SK-N-MC (cell line): ENCODE measurements around the gene FAM114A1.

Source experiments
- DNase-seq: peaks from one replicate; pipeline ENCODE4 v3.0.0-alpha.2; 2011; ENCODE audit warnings: low read depth, low spot score
- H3K27ac ChIP-seq: fragments of 200-600 bp; sonication (generic); 2 replicates; pipeline ENCODE4 v1.5.1; 2016; ENCODE audit warnings: mixed run types
- H3K36me3 ChIP-seq: fragments of 200-600 bp; sonication (generic); 2 replicates; pipeline ENCODE4 v1.6.1; 2017; ENCODE audit warnings: antibody characterized with exemption, low read length, mixed read lengths; ENCODE audit not compliant: insufficient read depth
- H3K4me3 ChIP-seq: fragments of 200-600 bp; sonication (generic); 2 replicates; pipeline ENCODE4 v1.5.1; 2016
- H3K9ac ChIP-seq: fragments of 200-600 bp; sonication (generic); 2 replicates; pipeline ENCODE4 v1.8.0; 2017; ENCODE audit warnings: mixed run types, mixed read lengths; ENCODE audit not compliant: insufficient read length
- H3K9me3 ChIP-seq: fragments of 200-600 bp; sonication (generic); 2 replicates; pipeline ENCODE4 v1.6.1; 2017; ENCODE audit warnings: low read depth, mild to moderate bottlenecking, antibody characterized with exemption, low read length, moderate library complexity, mixed read lengths
- EZH2 ChIP-seq: fragments of 200-600 bp; sonication (generic); IDR thresholded peaks from one replicate; pipeline ENCODE4 v1.6.1; 2017; ENCODE audit warnings: antibody characterized with exemption
- FOXP2 ChIP-seq: optimal IDR thresholded peaks from 2 replicates; pipeline ENCODE3; 2011; ENCODE audit warnings: mild to moderate bottlenecking, moderate library complexity; ENCODE audit not compliant: insufficient read depth; ENCODE audit errors: extremely low read length, control extremely low read depth
- POLR2AphosphoS5 ChIP-seq: IDR thresholded peaks from 2 replicates; pipeline ENCODE4 v1.6.1; 2012; ENCODE audit warnings: mild to moderate bottlenecking, low read depth, low read length, borderline replicate concordance

Gene FAM114A1

DNA sequence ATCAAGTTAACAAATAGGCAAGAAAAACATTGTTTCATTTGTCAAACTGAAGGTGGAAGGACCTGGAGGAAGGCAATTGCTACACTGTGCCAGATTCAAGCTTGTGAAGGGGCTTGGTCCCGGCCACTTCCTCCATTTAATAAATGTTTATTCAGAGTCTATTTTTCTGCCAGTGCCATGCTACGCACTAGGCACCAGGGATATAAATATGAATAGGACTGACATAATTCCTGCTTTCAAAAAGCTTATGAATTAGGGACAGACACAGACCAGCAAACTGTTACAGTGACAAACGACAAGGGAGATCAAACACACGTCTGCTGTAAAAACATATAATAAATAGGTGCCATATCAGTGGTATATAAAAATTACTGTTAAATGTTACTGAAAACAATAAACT, 11.6 kb upstream of the FAM114A1 start:
- no peak overlapping the region for H3K27ac ChIP-seq
- H3K9me3 ChIP-seq = no peaks in the 10 kb centered on the region
- DNase-seq = no peak

DNA sequence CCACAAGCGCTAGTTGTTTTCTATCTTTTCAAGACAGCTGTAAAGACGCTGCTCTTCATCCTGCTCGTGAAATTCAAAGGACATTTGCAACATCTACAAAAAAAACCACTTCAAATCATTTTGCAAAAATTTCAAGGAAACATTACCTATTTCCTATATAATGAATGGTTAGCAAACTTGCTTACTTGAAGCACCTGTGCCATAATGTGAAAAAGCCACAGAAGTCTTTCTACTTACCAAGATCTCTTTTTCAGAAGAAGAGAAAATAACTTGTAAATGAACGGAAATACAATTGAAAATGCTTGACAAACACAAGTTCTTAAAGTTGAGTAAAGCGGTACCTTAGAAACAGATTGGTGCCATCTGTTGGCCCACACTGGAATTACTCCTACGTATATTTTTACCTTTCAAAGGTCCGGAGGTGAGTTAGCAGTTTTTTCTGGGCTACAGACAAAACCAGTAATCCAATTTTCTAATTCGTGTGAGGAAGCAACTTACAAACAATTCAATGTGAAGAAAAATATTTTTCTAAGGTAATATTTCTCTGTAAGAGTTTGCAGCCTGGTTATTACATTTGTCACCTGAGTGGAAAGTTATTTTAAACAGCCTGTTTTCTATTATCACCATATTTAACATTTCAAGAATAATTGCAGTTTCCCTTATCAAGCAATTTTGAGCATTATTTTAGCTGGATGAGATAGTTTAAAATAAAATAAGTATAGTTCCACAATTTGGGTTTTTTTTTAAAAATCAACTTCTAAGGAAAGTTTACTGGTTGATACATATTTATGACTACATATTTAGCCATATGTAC, 10.9 kb upstream of the FAM114A1 start, which contains the start of gene TLR6:
Gene TLR6 (minus strand): TSS at position 294 of the 814 bp plus-strand sequence. CDS start 27,344 bp downstream, outside the sequence.
- no peak for DNase-seq

More for the DNA sequence above, 11.6 kb upstream of the FAM114A1 start:
- peak overlapping the region; percentile 22 for H3K9ac ChIP-seq
- TF ChIP-seq FOXP2 (no peak), POLR2AphosphoS5 (no peak), EZH2 (no peak)
- no peaks in the 10 kb centered on the region for H3K36me3 ChIP-seq
- peak overlapping the region; percentile 71 for H3K4me3 ChIP-seq

GRCh38 chr4:38857354-38858096, 10.1 kb upstream of the FAM114A1 start:
- no peak overlapping the region for H3K4me3 ChIP-seq
- H3K9ac ChIP-seq = no peak overlapping the region
- TF ChIP-seq POLR2AphosphoS5 (no peak), FOXP2 (no peak), EZH2 (no peak)
- no peaks in the 10 kb centered on the region for H3K9me3 ChIP-seq
- no peak for DNase-seq
- H3K36me3 ChIP-seq = no peaks in the 10 kb centered on the region
- H3K27ac ChIP-seq = no peak overlapping the region

More for the DNA sequence above, 10.9 kb upstream of the FAM114A1 start, which contains the start of gene TLR6:
- Histone ChIP-seq H3K9ac (peak within 1 kb of the TSS; percentile 22), H3K27ac (no peak within 1 kb of the TSS), H3K4me3 (peak within 1 kb of the TSS; percentile 71), H3K36me3 (no peaks in the 10 kb centered on the region), H3K9me3 (no peaks in the 10 kb centered on the region)
- TF ChIP-seq POLR2AphosphoS5 (no peak), FOXP2 (no peak), EZH2 (no peak)

- H3K9ac ChIP-seq = no peak overlapping the region
- no peaks in the 10 kb centered on the region for H3K9me3 ChIP-seq
- DNase-seq = no peak
- no peak for TF ChIP-seq POLR2AphosphoS5
- TF ChIP-seq FOXP2 = no peak
- no peak for TF ChIP-seq EZH2
- no peak overlapping the region for H3K4me3 ChIP-seq
- no peak overlapping the region for H3K27ac ChIP-seq
- H3K36me3 ChIP-seq = no peaks in the 10 kb centered on the region
These were observed 9.5 kb upstream of the FAM114A1 start for GRCh38 chr4:38858097-38858420.

DNA sequence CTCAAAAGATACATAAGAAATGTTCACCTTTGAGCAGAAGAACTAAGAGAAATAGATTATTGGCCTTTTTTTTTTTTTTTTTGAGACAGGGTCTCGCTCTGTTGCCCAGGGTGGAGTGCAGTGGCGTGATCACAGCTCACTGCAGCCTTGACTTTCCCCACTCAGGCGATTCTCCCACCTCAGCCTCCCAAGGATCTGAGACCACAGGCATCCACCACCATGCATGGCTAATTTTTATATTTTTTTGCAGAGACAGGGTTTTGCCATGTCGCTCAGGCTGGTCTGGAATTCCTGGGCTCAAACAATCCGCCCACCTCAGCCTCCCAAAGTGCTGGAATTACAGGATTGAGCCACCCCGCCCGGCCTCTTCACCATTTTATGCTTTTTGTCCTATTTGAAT, 8.1 kb upstream of the FAM114A1 start:
- Histone ChIP-seq H3K27ac (no peak overlapping the region), H3K9ac (no peak overlapping the region), H3K9me3 (no peaks in the 10 kb centered on the region), H3K36me3 (no peaks in the 10 kb centered on the region), H3K4me3 (no peak overlapping the region)
- TF ChIP-seq EZH2 (no peak), FOXP2 (no peak), POLR2AphosphoS5 (no peak)
- DNase-seq = no peak

- TF ChIP-seq EZH2 (no peak), POLR2AphosphoS5 (no peak), FOXP2 (no peak)
- Histone ChIP-seq H3K9ac (no peak overlapping the region), H3K4me3 (no peak overlapping the region), H3K27ac (no peak overlapping the region), H3K9me3 (no peaks in the 10 kb centered on the region), H3K36me3 (no peaks in the 10 kb centered on the region)
- DNase-seq = no peak
These were observed 6.7 kb upstream of the FAM114A1 start for GRCh38 chr4:38860788-38861424.

- Histone ChIP-seq H3K27ac (no peak overlapping the region), H3K4me3 (no peak overlapping the region), H3K9ac (no peak overlapping the region), H3K9me3 (no peaks in the 10 kb centered on the region), H3K36me3 (no peaks in the 10 kb centered on the region)
- TF ChIP-seq FOXP2 (no peak), EZH2 (no peak), POLR2AphosphoS5 (no peak)
- DNase-seq = no peak
These were observed 5.8 kb upstream of the FAM114A1 start for GRCh38 chr4:38861791-38862190.

GRCh38 chr4:38865445-38865844, 2.2 kb upstream of the FAM114A1 start:
- no peaks in the 10 kb centered on the region for H3K36me3 ChIP-seq
- no peak overlapping the region for H3K4me3 ChIP-seq
- H3K9ac ChIP-seq = no peak overlapping the region
- no peaks in the 10 kb centered on the region for H3K9me3 ChIP-seq
- no peak overlapping the region for H3K27ac ChIP-seq
- no peak for TF ChIP-seq FOXP2
- no peak for TF ChIP-seq EZH2
- TF ChIP-seq POLR2AphosphoS5 = no peak
- DNase-seq = no peak
